OCI-LY7 (cell line): Measurements from ENCODE around the gene DDX20.

Experiments
- CTCF ChIP-seq: fragments of 200-600 bp; sonication (generic); conservative IDR thresholded peaks from 2 replicates; pipeline ENCODE4 v1.5.1; 2014; ENCODE audit warnings: mild to moderate bottlenecking, antibody characterized with exemption, low read length, moderate library complexity, mixed read lengths
- EZH2phosphoT487 ChIP-seq: fragments of 200-600 bp; sonication (generic); IDR thresholded peaks from 2 replicates; pipeline ENCODE4 v1.6.1; 2018; ENCODE audit warnings: low read depth, borderline replicate concordance, mild to moderate bottlenecking, mixed run types, antibody characterized with exemption, low read length, moderate library complexity, mixed read lengths

- TF ChIP-seq CTCF (no peak), EZH2phosphoT487 (no peak)
Observed at GRCh38 chr1:111814642-111815041, 58.9 kb downstream of the DDX20 start.
